NCI-H2227 treated with DMSO at 0.1 percent for 48 hours (cell line): ENCODE results near the gene FAM229A.
"Not testable (repeated sequence)": the region's sequence is repeated elsewhere in the genome, so short reads cannot be mapped to it uniquely, and the experiment has no call there.

Source experiments
- DNase-seq: peaks from one replicate; lab custom pipeline; 2025; lab: John Stamatoyannopoulos, UW

FAM229A gene

DNA sequence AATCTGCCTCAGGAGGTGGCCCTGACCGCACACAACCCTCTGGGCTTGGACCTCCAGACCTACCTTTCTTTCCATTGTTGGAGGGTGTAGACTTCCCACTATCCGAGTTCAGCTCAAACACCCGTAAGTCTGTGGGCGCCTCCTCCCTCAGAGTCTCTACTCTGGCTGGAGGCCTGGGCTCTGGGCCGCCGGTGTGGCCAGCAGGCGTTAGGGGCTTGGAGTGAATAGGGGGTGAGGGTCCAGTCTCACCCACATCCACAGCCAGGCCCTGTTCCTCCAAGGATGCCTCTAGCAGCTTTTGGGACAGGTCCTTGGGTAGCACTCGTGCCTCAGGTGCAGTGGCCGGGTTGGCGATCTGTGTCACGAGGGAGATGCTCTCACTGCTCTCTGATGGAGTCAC, 13.9 kb upstream of the FAM229A start:
- no peak for DNase-seq

DNA sequence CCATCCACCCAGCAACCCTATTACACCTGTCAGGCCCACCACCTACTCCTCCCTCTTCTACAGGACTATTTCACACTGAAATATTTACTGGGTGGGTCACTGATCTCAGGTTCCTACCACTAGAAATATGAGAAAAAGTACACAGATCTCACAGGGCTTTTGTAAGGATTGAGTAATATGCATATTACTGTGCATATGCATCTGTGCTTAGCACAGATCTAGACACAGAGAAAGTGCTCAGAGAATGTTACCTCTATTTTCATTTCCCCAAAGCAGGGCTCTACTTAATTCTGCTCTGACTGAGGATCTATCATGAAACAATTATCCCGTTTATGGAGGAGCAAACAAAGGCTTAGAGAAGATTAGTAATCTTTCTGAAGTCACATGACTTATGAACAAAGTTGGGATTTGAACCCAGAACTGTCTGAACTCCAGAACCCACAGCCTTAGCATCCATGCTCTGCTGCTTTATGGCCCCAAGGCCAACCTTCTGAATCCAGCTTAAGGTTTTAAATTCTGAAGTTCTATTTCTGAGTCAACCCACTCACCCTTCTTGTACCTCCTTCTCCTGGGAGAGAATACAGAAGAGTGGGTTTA, 11.8 kb upstream of the FAM229A start:
- DNase-seq = no peak

DNA sequence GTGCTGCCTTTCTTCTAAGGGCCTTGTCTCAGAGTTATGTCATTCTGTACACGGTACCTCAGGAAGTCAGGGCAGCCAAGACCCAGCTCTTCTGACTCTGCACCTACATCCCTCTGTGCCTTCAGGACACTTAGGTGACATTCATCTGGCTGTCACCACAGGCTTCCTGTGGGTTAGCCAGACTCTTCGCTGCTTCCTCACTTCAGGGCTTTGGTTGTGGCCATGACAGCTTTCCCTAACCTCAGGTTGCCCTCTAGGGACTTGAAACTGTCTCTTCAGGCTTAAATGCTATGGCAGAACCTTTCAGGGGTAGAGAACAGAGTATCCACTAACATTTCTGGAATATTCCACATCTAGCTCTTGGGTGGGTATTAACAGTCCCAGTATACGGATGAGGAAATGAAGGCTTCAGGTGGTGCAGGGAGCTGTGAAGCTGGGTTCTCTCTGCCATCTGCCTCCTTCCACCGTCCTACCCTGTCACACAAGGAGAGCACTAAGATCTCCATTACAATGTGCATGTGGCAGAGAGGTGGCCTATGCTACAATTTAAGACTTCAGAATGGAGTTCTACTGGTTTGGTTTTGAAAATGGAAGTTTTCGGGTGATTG, 10.0 kb upstream of the FAM229A start:
- DNase-seq = no peak

DNA sequence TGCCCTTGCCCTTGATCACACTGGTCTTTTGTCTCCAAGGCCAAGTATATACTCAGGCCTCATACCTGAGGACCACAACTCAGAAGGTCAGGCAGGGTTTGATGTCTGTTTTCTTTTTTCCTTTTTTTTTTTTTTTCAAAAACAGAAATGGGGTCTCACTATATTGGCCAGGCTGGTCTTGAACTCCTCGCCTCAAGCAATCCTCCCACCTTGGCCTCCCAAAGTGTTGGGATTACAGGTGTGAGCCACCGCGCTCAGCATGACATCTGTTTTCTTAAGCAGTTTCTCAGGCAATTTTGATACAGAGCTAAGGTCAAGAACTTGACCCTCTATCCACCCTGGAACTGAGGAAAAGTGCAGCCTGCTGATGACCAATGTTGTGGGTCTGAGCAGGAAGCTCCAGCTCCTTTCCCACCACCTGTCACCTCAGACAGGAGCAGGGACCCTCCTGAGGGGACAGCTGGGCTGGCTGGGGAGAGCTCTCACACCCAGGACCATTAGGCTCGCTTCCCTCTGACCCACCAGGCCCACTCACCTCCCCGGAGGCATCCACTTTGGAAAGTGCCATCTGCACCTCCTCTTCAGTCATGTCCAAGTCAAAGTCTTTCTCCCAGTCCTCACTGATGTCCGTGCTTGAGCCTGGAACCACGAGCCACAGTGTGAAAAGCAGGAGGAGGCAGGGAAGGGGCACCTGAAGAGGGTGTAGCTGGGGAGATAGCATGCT, 5.8 kb upstream of the FAM229A start:
- DNase-seq = no peak

DNA sequence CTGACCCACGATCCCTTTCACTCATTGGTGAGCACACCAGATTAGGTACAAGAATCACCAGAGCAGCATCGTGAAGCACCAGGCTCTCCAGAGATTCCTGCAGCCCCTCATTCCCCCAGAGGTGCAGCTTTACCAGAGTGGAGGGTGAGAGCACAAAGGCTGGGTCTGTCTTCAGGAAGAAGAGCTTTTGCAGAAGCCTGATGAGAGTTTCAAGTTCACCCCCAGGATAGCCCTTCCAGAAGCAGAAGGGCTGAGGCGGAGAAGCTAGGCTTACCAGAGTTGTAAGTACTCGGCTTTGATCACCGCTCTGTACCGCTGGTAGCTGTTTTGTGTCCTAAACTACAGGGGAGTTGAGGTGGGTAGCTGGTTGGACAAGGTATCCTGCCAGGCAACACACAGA, 3.2 kb upstream of the FAM229A start:
- no peak for DNase-seq

DNA sequence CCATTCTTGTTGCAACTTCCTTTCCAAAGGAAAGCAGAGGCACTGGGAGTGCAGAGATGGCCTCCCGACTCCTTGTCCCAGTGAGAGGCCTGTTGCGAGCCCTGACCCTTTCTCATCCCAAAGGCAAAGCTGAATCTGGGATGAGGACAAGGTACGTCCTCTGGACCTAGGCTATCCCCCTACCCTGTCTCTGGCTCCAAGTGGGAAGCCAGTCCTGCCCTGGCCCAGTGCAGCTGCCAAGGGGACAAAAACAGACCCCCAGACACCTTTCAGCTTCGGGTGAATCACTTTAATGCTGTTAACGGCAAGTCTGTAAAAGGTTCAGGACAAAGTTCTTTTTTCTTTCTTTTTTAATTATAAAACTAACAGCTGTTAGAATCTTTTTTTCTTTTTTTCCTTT, 2.6 kb upstream of the FAM229A start:
- no peak for DNase-seq

DNA sequence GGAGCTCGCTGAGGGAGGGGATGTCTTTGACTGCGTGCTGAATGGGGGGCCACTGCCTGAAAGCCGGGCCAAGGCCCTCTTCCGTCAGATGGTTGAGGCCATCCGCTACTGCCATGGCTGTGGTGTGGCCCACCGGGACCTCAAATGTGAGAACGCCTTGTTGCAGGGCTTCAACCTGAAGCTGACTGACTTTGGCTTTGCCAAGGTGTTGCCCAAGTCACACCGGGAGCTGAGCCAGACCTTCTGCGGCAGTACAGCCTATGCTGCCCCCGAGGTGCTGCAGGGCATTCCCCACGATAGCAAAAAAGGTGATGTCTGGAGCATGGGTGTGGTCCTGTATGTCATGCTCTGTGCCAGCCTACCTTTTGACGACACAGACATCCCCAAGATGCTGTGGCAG, 1.4 kb upstream of the FAM229A start:
- DNase-seq = no peak

DNA sequence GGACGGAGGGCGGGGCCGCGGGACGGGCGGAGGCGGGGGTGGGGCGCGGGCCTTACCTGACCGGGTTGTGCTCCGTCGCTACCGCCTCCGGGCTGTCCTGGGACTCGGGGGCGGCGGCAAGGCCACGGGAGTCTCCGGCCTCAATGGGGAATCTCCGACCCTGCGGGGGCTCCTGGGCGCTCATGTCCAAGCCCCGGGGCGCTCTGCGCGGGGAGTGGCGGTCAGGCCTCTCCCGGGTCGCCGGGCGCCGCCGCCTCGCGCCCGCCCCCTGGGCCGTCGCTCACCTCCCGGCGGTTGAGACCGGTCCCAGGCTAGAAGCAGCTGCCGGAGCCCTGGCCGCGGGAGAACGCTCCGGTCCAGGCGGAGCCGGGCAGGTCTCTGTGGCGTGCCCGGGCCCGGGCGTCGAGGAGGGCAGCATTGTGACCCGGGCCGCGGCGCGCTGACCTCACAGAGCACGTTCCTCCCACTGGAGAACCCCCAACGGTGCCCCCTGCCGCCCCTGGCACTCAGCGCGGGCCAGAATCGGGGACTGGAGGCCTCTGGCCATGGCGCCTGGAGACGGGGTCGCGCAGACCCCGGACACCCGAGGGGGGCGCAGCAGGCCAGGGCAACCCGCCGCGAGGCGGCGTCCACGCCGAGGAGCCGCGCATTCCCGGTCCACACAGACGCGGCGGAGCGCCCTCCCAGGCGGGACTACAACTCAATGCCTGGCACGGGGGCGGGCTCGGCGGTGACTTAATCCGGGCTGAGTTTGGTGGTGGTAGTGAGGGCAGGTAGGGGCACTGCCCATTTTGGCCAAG, 411 bp downstream of the FAM229A start:
- DNase-seq = no peak

DNA sequence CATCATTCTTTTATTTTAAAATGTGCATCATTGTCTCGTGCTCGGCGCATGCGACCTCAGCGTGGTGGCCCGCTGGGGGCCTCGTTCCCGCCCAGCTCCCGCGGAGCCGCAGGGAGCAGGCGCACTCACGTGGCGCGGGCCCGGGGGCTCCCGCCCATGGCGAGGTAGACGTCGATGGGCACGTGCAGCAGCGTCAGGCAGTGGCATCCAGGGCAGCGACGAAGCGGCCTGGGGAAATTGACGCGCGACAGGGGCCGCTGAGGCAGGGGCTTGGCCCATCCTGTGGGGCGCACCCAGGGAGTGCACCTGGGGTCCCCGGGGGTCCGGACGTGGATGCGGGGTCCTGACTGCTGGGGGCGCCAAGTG, 994 bp downstream of the FAM229A start:
- no peak for DNase-seq

DNA sequence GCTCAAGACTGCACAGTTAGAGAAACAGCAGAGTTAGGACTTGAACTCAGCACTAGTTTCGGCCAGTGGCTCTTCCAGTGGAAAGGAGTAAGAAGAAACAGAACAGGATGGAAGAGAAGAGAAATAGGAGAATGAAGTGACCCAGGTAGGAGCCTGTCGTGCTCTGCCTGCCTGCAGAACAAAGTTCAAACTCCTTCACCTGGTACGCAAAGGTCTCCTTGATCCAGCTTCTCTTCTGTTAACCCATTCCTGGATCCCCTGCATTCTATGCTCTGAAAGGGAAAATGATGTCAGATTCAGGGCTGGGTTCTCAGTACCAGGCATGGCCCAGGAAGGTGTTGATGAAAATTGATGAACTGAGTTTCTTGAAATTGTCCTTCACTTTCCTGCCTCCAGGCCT, 3.9 kb downstream of the FAM229A start:
- DNase-seq = no peak

DNA sequence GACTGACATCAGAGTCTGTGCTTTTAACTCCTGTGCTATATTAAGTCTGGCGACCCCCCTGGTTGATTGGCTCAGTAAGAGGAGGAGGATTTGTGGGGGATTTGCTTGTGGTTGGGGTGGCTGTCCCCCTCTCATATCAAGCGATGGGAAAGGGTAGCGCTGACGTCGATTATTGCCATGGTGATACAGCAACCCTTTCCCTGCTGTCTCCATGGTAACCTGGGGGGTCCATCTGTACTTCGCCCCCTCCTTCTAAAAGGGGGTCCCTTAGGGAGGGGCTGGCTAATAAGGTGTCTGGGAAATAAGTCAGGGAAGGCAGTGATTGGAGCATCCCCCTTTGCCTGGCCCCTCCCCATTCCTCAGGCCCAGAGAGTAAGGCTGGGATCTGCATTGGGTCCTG, 4.7 kb downstream of the FAM229A start:
- DNase-seq = no peak

DNA sequence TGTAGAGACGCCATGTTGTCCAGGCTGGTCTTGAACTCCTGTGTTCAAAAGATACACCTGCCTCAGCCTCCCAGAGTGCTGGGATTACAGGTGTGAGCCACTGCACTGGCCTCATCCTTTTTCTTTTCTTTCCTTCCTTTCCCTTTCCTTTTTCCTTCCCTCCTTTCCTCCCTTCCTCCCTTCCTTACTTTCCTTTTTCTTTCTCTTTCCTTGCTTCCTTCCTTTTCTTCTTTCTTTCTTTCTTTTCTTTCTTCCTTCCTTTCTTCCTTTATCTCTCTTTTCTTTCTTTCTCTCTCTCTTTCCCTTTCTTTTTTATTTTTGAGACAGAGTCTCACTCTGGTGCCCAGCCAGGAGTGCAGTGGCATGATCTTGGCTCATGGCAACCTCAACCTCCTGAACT, 5.8 kb downstream of the FAM229A start:
- no peak for DNase-seq

DNA sequence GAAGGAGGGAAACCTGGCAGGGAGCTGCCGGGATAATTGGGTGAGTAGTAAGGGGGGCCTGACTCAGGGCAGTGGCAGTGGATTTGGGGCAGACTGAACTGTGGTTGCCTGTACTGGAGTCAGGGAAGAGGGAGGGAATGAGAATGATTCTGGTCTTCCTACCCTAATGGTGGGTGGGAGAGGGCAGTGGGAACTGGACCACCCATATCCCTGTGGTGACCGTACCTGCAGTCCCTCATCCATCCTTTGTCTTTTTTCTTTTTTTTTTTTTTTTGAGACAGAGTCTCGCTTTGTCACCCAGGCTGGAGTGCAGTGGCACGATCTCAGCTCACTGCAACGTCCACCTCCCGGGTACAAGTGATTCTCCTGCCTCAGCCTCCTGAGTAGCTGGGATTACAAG, 6.5 kb downstream of the FAM229A start:
- DNase-seq = not testable (repeated sequence)

DNA sequence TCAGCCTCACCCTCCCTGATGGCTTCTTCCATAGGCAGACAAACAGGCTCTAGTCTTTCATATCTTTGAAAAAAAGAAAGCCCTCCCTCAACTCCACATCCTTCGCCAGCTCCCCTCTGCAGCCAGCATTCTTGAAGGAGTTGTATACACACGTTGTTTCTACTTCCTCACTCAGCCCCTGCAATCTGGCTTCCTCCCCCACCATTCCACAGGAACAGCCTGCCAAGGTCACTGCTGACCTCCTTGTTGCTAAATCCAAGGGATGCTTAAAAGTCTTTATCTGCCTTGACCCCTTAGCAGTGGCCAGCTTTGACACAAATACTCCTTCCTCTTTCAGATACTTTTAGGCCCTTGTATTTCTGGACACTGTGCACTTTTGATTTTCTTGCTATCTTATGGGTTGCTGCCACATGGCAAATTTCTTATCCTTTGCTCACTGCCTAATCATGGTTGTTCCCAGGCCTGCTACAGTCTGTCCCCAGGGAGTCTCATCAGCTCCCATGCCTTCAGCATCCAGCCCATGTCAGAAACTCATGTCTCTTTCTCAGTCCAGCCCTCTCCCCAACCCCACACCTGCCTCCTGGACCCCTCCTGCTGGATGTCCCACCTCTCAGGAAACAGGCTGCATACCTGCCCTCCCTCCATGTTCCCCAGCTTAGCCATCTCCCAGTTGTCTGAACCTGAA, 8.3 kb downstream of the FAM229A start:
- no peak for DNase-seq

DNA sequence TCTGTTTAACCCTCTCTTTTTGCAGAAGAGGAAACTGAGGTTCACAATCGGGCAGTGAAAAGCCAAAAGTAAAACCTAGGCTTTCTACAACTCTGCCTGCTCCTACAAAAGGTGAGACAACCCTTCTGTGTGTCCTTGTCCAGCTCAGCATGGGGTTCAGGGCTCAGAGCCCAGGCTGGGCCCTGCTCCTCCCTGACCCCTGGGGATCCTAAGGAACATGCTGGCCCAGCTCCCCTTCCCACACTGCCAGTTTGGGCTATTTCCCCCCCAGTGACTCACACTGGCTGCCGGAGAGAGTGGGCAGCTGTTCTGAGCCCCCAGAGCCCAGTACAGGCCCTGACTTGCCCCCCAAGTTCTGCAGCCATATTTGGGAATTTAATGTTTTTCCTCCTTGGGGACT, 8.9 kb downstream of the FAM229A start:
- DNase-seq = no peak

DNA sequence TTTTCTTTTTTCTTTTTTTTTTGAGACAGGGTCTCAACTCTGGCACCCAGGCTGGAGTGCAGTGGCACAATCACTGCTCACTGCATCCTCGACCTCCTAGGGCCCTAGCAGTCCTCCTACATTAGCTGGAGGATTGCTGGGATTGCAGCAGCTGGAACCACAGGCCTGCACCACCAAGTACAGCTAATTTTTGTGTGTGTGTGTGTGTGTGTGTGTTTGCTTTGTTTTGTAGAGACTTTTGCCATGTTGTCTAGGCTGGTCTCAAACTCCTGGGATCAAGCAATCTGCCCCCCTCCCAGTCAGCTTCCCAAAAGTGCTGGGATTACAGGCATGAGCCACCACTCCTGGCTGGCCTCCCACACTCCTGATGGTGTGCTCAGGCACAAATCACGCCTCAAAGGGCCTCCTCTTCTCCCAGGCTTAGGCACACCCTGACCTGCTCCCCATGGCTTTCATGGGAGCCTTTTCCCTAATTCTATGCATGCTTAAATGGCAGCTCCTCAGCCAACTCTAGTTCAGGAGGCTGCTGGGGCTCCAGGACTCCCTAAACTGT, 9.4 kb downstream of the FAM229A start:
- DNase-seq = no peak

DNA sequence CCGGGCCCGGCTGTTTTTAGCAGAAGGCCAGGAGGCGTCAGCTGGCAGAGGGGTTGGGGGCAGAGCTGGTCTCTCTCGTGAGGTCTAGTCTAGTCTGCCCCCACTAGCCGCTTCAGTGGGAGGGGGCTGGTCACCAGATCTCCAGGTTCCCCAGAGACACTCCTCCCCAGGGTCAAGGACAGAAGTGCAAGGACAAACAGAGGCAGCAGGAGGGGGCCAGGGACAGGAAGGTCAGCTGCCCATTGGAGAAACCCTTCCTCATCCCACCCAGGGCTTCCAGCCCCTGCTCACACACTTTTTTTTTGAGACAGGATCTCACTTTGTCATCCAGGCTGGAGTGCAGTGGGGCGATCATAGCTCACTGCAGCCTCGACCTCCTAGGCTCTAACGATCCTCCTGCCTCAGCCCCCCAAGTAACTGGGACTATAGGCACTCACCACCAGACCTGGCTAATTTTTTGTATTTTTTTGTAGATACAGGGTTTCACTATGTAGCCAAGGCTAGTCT, 10.0 kb downstream of the FAM229A start:
- DNase-seq = no peak

DNA sequence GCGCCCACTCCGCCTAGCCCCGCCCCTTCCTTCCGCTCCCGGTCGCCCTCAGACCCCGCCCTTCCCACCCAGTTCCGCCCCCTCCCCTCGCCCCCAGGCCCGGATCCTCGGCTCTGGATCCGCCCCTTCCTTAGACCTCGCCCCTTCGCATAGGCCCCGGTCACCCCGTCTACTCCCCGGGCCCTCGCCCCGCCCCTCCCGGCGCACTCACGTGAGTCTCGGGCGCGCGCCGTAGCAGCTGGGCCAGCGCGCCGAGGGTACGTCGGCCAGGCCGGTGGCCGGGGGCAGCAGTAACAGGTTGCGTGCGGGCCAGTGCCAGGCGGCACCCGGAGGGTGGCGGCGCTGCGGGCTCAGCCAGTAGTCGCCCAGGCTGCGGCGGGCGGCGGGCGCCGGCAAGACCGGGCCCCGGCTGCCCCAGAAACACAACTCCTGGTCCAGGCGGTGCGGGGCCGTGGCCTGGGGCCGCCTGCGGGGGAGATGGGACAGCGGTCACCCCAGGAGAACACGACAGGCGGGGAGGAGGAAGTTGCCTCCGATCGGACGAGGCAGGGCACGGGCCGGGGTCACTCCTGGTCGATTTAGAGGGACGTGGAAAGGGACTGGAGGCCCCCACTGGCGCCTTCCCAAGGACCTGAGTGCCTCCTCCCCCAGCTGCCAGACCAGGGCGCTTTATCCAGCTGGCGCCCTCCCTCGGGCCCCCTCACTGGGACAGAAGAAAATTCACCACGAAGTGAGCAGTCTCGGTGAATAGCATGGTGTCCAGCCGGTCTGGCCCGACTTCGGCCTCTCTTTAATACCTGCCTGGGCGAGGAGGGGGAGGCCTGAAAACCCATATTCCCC, 10.7 kb downstream of the FAM229A start:
- peak; percentile 95 for DNase-seq

DNA sequence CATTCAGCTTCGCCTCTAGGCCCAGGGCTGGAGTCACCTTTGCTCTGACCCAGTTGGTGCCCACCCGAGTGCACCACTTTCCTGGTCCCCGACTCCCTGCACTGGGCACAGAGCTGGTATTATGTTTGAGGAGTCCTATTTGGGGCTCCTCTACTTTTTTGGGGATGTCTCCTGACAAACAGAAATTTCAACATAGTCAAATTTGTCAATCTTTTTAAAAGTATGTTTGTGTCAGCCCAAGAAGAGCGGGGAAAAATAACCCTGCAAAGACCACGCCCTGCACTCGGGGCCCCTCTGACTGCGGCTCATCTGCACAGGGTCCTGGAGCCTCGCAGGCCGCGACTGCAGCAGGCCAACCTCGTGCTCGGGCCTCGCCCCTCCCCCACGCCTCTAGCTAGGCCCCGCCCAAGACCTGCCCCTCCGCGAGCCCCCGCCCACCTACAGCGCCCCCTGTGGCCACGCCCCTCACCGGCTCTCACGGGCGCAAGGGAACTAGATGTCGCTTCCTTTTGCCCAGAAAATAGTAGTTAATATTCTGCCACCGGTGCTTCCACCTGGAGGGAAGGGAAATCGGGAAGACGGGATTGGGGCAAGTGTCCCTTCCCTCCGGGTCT, 11.4 kb downstream of the FAM229A start:
- DNase-seq = no peak

DNA sequence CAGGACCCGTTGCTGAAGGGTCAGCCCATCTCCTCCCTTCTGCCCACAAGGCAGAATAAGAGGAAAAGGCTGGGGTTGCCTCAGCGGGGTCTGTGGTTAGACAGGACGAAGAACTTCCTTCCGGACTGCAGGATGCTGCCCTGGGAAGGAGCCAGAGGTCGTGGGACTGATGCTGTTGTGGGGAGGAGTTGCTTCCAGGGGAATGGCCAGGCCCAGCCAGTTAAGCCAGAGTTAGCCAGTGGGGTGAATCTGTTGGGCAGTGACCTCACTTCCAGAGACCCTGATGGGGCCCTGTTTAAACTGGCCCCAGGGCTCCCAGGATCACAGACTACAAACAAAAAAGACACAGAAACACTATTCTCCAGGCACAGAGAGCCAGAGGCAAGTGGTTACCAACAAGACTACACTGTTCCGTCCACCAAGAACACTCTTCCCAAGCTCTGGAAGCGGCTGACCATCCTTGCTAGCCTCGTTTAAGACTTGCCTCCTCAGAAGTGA, 13.0 kb downstream of the FAM229A start:
- no peak for DNase-seq
